Measurements from ENCODE around the gene KRTAP3-1. TPM values are rescaled to one million over a fixed set of nuclear protein-coding genes. Genes with fewer than 3 reads are reported as not detected.
"Not testable (repeated sequence)": the region's sequence is repeated elsewhere in the genome, so short reads cannot be mapped to it uniquely, and the experiment has no call there.

The KRTAP3-1 gene
- total RNA-seq, 1 donor from 2014 or later = not detected

DNA sequence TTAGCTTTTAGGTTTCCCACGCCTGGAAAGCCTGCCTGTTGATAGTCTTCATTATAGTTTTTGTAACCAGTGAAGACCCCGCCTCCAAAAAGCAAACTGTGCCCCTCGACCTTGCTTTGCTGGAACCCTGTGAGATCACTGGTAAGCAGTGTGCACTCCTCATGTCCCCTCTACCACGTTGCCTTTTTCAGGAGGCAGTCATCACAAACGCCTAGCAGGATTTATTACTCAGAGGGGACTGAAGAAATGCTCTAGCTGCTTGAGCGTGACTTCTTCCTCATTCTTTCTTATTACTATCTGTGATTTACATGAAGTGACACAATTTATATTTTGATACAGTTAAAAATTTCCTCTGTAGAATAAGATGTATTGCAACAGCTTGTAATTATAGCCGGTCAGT is 6.5 kb upstream of the KRTAP3-1 start:
- no peak for DNase-seq (ENCODE audit: low read depth in 2 of 2)

DNA sequence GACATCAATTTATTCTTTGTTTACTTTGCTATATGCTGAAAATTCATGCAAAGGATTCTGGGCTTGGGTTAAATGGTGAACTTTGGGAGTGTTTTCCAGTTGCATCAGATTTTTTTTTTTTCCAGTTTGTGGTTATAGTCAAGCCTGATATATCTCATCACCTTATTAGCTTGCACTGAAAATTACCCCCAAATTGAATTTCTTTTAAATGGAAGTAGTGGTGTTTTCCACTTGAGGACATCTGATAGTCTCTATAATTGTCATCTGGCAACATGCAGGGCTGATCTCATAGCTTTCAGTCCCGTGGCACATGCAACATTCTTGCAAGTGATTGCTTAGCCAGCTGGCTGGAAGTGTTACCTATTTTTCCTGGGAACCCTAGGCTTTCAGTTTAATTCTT is 4.7 kb upstream of the KRTAP3-1 start:
- DNase-seq (ENCODE audit: low read depth in 2 of 2) = no peak

DNA sequence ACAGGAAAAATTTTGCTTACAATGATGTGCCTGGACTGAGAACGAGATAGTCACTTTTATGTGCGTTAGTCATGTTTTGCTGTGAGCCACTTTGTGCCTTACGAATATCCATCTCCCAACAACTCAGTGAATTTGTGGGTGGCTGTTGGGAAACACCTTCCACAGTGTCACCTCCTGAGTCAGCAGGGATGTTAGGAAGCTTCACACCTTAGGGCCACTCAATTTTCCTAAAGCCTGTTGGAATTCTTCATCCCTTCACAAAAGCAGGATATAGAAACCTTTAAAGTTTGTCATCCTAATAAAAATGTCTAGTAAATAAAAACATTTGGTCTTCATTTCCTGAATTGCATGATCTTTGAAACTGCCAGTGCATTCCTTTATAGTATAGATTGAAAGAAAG is 4.3 kb upstream of the KRTAP3-1 start:
- no peak for DNase-seq (ENCODE audit: low read depth in 2 of 2)

DNA sequence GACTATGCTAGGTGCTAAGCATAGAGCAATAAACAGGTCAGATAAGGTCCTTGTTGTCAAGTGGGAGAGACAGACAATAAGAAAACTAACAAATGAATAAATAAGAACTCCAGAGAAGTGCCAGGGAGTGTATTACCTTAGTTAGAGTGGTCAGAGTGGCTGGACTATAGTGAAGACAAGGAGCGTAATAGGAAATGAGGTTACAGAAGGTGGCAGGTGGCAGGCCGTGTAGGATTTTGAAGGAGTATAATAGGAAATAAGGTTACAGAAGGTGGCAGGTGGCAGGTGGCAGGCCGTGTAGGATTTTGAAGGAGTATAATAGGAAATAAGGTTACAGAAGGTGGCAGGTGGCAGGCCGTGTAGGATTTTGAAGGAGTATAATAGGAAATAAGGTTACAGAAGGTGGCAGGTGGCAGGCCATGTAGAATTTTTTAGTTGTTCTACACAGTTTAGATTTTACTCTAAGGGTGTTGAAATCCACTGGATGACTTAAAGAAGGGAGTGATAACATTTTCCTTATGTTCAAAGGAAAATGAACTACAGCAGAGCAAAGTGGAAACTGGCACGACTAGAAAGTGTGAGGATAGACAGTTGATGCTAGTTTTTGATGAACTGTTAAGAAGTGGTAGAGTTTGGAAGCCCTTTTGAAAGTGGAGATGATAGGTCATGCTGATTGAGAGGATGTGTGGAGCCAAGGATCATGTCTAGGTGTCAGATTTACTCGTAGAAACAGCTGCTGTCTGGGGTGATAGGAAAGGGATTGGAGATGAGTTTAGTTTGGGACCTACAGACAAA is 3.6 kb upstream of the KRTAP3-1 start:
- DNase-seq (ENCODE audit: low read depth in 2 of 2) = no peak

DNA sequence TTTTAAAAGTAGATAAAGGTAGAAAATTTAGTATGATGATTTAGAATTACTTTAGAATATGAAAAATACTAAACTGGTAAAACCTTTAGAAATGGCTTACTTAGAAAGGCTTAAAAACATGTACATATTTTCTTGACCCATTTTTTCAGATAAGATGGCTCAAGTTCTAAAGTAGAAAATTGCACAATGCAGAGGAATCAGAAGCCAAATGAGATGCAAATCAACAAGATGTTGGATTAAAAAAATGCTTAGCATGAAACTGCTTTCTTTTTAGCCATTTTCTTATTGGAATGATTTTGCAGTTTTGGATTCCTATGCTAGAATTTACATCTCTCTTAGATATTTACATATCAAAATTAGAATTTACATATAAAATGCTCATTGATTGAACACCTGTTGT is 1.5 kb upstream of the KRTAP3-1 start:
- no peak for DNase-seq (ENCODE audit: low read depth in 2 of 2)

DNA sequence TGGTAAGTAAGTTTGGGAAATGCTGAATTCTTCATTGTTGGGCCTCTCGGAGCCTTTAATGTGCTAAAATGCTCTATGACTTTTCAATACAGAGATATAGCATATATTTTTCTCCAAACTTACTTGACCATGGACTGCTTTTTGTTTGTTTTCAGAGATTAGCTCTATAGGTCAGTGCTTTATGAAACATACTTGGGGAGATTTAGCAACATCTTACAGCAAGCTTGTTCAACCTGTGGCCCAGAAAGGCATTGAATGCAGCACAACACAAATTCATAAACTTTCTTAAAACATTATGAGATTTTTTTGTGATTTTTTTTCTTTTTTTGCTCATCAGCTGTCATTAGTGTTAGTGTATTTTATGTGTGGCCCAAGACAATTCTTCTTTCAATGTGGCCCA is 1.0 kb upstream of the KRTAP3-1 start:
- no peak for DNase-seq (ENCODE audit: low read depth in 2 of 2)

DNA sequence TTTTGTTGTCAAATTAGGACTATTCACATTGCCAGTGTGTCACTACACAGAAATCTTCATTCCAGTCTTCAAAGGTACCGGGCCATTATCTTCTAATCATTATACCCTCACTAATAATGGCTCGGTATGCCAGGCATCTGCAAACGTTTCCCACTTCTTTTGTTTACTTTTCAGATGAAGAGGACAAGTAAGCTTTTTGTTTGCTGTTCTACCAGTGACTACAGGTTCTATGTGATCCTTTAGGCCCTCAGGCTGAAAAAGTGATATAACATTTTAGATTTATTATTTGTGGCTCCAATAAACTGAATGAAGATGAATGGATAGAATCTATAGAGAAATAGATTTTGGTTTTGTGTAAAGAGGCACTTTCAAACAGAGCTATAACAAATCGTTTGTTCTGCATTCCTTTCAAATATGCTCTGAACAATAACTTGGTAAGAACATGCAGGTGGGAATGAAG is 403 bp upstream of the KRTAP3-1 start:
- DNase-seq (ENCODE audit: low read depth in 2 of 2) = no peak

DNA sequence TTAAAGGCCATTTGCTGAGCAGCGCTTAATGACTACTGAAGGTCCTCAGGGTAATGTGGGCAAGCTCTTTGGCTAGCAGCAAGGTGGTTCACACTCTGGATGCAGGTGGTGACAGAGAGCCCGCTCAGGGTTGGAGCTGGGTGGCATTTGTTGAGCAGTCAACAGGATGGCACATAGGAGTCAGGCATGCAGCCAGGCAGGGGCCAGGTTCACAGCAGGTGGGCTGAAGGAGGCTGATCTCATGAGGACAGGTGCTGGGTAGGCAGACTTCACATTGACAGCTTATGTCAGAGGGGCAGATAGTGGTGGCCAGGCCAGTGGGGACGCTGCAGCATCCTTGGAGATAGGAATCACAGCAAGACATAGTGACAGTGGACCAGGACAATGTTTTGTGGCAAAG is 4.5 kb downstream of the KRTAP3-1 start:
- no peak for DNase-seq (ENCODE audit: low read depth in 2 of 2)

DNA sequence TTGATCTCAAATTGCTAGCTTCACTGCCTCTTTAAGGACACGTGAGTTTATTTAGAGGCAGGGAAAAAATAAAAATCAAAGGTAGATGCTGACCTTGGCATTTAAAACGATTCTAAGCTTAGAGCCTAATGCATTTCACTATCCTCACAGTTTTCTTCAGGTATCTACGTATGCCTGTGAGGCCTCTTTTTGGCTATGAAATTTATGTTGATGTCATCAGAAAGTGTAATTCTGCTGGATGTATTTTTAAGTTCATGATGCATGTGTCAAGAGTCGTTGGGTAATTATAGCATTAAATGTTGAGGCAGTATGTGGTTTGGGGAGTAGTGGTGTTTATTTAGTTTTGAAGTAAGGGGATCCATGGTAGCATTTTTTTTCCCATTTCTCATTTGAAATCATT is 5.0 kb downstream of the KRTAP3-1 start:
- no peak for DNase-seq (ENCODE audit: low read depth in 2 of 2)

DNA sequence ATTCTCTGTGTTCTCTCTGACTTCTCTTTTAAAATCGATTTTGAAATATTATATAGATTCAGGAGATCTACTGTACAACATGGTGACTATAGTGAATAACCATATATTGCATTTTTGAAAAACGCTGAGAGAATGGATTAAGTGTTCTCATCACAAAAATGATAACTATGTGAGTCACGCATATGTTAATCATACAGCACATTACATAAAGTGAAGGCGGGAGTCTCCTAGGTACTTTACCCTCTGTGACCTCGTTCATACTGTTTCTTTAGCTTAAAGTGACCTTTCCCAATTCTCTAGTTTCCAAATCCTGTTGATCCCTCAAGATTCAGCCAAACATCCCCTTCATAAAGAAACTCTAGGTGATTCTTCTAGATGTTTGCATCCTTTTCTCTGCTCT is 6.1 kb downstream of the KRTAP3-1 start:
- no peak for DNase-seq (ENCODE audit: low read depth in 2 of 2)

DNA sequence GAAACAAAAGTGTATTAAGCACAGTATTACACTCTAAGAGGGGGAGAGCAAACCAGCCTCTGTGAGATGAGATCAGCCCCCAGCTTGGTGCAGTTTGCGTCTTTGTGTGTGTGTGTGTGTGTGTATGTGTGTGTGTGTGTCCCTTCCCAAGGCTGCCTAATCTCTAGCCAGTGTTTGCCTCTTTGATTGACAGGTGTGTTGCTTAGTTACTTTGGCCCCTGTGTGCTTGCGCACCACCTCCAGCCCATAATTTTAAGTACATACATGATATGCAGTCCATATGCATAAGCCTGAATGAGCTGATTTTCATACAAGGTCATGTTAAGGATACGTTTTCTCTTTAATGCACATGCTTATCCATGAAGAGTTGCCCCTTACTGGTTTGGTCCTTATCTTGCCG is 7.1 kb downstream of the KRTAP3-1 start:
- no peak for DNase-seq (ENCODE audit: low read depth in 2 of 2)

DNA sequence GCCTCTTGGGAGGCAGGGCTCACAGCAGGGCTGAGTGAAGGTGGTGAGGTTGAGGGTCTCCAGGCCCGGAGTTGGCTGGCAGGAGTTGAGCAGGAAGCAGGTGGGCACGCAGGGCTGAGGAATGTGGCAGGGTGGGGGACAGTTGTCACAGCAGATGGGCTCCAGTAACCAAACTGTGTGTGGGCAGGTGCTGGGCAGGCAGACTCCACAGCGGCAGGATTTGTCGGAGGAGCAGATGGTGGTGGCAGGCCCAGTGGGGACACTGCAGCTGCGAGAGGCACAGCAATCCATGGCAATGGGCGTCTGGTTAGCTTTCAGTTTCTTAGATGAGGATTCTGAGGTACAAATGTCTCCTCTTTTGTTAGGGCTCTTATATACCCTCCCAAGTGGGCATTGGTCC is 9.4 kb downstream of the KRTAP3-1 start, which contains the start of gene KRTAP3-2:
Gene KRTAP3-2, minus strand, starts transcription at position 344 of the 400 bp plus-strand sequence. Its CDS starts 53 bp downstream, at position 291.
- DNase-seq (ENCODE audit: low read depth in 2 of 2) = not testable (repeated sequence)

DNA sequence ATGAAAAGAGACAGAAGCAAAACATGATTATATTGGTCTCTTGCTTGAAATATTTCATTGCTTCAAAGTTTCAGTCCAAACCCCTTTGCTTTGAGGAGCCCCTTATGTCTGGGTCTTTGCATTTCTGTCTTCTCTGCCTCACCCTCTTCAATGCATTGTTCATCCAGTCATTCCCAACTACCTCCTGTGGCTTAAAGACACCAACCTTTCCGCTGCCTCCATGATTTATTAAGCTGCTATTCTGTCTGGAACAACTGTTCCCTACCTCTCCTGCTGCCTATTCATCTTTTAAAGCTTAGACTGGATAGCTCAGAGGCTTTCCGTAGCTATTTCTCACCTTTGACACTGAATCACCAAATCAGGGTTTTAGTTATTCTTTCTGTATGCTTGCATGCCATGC is 11.6 kb downstream of the KRTAP3-1 start:
- DNase-seq (ENCODE audit: low read depth in 2 of 2) = no peak

DNA sequence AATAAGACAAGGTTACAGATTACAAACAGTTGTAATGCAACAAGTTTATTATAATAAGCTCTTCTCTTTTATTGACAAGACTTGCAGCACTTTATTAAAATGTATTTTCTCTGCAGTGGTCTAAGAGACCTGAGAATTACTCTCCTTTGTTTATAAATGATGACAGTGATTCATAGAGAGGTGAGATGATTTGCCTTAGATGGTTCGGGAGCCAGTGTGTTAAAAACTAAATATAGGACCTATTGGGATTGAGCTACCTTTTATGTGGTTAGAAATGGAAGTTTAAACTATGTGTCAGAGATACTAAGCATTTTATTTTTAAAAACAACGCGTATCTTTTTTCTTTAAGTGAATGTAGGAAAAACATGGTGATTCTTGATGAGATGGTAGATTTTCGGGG is 12.1 kb downstream of the KRTAP3-1 start:
- no peak for DNase-seq (ENCODE audit: low read depth in 2 of 2)

DNA sequence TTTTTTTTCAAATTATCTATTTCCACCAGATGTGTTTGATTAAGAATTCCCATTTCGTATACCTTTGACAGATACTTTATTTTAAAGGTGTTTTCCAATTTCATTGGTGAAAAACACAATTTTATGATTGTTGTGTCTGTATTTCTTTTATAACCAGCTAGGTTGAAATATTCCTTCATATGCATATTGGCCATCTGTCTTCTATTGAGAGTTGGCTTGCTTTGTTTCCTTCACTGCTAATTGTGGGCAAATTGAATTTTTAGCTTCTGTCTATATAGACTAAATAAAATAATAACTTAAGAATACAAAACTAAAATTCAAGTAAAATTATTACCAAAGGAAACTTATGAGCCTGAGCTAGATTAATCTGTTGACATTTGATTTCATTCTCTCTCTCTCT is 13.8 kb downstream of the KRTAP3-1 start:
- no peak for DNase-seq (ENCODE audit: low read depth in 2 of 2)

DNA sequence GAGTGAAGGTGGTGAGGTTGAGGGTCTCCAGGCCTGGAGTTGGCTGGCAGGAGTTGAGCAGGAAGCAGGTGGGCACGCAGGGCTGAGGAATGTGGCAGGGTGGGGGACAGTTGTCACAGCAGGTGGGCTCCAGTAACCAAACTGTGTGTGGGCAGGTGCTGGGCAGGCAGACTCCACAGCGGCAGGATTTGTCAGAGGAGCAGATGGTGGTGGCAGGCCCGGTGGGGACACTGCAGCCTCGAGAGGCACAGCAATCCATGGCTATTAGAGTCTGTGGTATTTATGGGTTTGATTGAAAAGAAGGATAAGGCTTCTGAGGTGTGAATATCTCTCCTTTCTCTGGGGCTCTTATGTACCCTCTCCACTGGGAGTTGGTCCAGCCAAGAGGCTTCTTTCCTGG is 15.1 kb downstream of the KRTAP3-1 start, which contains the start of gene KRTAP3-3:
Gene KRTAP3-3, minus strand, starts transcription at position 326 of the 400 bp plus-strand sequence. Its CDS starts 67 bp downstream, at position 259.
- DNase-seq (ENCODE audit: low read depth in 2 of 2) = no peak

DNA sequence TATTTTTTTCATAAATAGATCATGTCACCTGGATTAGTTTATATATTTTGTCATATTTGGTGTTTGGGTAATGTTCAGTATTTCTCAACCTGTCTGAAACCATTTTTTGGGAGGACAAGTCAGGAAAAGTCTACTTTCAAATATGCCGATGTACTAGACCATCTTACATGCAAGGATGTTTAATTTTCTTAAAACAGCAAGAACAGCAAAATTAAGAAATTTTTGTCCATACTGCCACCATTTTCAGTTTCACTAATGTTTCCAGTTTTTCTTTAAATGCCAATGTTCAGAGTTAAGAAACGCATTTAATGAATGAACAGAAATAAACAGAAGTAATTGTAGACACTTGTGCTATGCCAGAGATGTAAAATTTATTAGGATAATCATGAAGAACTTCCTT is 15.8 kb downstream of the KRTAP3-1 start:
- DNase-seq (ENCODE audit: low read depth in 2 of 2) = no peak

DNA sequence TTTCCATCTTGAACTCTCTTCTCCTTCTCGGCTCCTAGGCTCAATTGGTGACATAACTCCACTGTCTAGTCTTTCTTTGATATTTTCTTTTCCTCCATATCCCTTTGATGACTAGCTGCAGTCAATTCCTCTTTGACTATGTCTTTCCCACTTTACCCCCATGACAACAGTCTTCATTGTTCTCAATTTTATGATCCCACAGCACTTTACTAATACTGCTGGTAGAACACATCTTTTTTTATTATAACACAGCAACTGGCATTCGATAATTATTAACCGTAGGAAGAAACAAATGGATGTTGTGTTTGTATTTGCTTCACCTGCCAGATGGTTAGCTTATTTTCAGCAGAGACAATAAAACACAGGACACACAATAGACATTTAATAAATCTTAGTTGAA is 16.3 kb downstream of the KRTAP3-1 start:
- no peak for DNase-seq (ENCODE audit: low read depth in 2 of 2)

DNA sequence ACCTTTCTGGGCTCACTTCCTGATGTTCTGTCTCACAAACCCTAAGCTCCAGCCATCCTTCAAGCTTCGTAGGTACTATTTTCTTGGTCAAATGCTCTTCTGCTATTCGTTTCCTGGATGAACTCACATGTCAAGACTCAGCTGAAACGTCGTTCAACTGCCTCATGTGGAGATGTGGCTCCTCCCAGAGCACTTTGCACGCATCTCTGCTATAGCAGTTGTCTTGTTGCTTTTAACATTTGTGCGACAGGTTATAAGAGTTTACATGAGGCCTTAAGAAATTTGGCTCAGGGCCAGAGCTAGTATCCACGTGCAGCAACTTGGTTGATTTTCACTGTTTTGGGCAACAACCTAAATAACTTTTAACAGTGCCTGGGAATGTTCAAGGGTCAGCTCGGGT is 22.0 kb downstream of the KRTAP3-1 start:
- DNase-seq (ENCODE audit: low read depth in 2 of 2) = no peak

DNA sequence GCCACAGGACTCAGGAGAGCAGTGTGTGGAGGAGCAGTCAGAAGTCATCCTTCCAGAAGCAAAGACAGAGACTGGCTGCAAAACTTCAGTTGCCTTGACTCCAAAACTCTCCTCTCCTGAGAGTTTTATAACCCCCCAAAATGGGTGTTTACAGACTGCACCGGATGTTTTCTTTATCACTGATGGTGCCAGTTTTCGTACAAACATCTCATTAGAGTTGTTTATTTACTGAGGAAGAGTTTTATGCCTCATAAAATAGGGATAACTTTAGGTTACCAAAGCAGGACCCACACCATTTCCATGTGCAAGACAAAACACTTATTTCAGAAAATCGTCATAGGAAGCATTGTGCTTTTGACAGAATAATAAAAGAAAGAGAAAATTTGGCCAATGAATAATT is 24.7 kb downstream of the KRTAP3-1 start, which contains the start of gene KRT40:
Gene KRT40, minus strand, starts transcription at position 101 of the 400 bp plus-strand sequence. Its CDS starts 53 bp downstream, at position 48.
- no peak for DNase-seq (ENCODE audit: low read depth in 2 of 2)

DNA sequence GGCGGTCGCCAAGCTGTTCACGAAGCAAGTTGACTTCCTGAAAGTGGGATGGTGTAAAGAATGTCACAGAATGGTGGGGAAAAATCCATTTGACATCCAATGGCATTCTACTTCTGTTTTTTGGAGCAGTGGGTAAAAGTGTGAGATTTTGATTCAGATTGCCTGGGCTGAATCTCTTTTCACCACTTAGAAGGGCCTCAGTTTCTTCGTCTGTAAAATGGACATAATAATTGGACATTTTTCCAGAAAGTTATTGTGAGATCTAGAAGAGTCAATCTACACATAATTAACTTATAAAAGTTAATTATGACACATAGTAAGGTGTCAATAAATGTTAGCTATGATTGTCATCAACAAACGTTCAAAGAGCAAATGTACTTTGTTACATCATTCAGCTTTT is 27.8 kb downstream of the KRTAP3-1 start:
- no peak for DNase-seq (ENCODE audit: low read depth in 2 of 2)

DNA sequence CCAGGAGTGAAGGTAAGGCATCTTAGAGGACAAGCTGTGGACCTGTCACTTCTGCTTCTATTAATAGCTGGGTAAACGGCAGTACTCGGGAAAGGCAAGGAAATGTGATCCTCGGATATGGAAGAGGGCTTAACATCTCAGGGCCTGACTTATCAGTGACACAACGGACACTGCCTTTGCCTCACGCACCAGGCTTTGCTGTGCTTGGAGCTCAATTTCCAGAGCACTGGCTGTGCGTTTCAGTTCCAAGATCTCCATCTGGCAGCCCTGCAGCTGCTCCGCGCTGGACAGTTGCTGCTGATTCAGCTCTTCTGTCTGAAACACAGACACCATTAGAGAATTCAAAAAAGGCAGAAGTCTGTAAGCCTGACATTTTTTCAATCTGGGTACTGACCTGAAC is 28.3 kb downstream of the KRTAP3-1 start:
- no peak for DNase-seq (ENCODE audit: low read depth in 2 of 2)

DNA sequence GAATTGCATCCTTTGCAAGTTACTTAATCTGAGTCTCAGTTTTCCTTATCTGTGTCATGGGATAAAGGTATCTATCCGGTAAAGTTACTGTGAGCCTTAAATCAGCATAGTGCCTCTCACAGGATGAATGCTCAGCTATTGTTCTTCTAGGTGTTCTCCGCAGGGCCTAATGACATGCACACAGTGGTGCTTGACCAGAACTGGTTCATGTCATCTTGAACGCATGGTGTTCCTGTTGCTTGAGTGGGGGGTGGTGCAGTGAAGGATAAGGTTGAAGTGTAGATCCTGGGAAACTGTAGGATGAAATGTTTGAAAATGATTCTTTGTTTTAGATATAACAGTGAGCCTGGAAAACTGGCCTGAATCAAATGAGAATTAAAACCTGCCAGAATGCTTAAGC is 28.8 kb downstream of the KRTAP3-1 start:
- DNase-seq (ENCODE audit: low read depth in 2 of 2) = no peak
